NK-92 (cell line): ENCODE data around the gene MTCH1.

Experiments used
- DNase-seq: peaks from one replicate; lab custom pipeline; 2025; ENCODE audit not compliant: unreplicated experiment; lab: John Stamatoyannopoulos, UW

MTCH1 gene

DNA sequence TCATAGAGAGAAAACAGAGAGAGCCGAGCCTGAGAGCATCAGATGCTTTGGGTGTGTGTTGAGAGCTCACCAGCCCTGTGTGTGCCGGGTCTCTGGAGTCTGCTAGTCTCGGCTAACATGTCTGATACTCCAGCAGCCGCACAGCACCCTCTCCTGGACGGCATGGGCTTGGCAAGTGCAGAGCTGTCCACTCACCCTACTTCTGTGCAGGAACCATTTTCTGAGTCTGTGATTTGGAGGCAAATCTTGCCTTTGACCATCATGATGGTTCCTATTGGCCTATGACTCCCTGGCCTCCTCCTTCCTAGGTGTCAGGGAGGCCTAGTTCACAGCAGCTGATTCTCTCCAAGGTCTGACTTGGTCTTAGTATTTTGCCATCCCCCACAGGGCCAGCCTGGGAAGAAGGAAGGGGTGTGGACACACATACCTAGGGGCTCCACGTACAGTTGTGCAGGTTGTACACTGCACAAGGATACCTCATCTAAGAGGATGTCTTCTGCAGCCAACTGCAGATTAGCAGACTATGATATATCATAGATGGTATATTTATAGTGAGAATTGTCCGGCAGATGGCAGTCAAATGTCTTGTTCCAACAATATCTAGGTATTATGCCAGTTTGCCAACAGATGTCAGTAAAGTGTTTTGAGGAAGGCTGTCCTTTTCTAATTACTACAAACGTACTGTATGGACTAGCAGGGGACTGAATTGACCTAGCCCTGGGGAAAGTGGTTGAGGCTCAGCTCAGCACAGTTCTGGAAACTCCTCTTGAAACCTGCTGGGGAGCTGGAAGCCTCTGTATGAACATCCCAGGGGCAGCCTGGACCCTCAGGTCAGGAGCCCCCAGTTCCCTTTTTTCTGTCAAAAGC lies 32.4 kb upstream of the MTCH1 start:
- peak; percentile 27 for DNase-seq

DNA sequence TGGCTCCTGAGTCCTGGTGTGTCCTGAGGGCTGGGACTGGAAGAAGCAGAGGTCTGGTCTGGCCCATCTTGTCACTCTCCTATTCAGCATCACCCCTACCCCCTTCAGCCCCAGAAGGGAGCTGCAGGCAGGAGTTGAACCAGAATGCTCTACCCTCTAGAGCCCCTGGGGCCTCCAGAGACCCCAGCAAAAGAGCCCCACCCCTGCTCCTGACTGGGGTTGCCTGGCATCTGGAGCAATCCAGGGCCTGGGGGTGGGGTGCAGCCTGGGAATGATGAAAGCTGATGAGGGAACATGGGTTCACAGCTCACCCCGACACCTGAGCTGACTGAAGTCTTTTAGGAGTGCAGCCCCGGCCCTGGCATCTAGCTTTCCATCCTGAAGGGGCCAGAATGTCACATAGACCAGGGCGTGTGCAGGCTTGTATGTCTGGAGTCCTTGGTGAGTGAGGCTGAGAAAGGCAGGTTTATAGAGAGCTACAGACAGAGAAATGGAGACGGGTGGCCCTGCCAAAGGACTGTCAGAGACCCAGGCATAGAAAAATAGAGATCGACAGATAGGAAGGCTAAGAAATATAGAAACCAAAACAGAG lies 31.7 kb upstream of the MTCH1 start:
- DNase-seq, result no peak

DNA sequence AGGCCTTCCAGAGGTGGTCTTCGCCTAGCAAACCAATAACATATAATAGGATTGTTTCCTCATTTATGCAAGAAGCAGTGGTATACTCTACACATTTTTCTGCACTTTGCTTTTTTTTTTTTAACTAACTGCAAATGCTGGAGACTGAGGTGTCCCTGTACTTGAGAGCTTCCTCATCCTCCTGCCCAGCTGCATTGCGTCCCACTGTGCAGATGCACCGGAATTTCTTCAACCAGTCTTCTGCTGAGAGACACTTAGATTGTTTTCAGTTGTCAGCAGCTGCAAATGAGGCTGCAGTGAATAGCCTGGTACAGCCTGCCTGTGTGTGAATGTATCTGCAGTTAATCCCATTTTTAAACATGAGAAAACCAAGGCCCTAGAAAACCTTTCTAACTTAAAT lies 31.0 kb upstream of the MTCH1 start:
- no peak for DNase-seq

DNA sequence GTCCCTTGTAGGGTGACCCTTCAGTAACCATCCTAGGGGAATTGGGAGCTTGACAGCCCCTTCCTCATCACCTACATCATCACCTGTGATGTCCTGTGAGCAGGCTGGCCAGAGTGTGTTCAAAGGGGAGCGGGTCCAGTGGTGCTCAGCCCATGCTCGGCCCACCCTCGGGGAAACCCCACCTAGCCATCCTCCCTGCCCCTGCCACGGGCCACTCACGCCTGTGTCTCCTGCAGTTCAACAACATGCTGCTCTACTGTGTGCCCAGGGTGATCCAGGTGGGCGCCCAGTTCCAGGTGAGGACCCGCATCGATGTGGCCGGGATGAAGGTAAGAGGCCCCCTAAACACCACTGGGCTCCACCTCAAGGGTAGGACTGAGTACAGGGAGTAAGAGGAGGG lies 29.5 kb upstream of the MTCH1 start:
- DNase-seq, result no peak

DNA sequence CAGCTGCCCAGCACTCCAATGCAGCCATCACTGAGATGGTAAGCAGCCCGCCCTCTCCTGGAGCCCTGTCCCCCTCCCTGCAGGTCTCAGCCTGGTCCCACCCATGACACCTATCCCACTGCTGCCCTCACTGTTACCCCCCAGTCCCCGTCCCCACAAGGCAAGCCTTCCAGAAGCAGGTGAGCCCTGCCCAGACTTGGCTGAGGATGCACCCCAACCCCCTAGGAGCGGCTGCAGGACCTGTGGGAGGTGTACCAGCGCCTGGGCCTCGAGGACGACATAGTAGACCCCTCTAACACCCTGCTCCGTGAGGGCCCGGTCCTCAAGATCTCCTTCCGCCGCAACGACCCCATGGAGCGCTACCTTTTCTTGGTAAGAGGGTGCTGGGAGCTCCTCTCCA lies 28.7 kb upstream of the MTCH1 start:
- no peak for DNase-seq

DNA sequence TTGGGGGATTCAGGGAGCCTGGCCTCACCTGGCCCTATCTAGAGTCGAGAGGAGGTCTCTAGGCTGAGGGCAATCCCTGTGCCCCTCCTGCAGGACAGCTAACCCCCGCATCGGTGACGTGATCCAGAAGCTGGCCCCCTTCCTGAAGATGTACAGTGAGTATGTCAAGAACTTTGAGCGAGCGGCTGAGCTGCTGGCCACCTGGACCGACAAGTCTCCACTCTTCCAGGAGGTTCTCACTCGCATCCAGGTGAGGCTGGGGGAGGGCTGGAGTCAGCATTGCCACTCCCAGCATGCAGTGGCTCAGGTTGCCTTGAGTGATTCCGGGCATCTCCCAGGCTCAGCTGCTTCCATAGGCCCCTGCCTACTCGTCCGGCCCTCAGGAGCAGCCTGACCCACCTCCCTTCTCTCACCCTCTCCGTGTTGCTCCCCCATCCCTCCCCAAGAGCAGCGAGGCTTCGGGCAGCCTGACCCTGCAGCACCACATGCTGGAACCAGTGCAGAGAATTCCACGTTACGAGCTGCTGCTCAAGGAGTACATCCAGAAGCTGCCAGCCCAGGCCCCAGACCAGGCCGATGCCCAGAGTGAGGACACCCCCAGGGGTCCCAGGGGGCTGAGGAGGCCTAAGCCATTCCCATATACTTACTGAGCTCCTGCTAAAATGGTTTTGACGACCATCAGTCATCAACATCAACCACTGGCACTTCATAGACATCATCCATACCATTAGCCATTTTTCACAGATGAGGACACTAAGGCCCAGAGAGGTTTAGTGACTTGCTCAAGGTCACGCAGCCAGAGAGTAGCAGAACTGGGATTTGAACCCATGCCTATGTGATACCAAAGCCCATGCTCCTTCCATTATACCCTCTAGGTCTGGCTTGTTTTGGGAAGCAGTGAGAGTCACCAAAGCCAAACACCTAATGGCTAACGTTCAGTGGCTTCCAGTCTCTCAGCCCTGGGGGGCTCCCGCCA lies 27.8 kb upstream of the MTCH1 start:
- DNase-seq, result no peak

DNA sequence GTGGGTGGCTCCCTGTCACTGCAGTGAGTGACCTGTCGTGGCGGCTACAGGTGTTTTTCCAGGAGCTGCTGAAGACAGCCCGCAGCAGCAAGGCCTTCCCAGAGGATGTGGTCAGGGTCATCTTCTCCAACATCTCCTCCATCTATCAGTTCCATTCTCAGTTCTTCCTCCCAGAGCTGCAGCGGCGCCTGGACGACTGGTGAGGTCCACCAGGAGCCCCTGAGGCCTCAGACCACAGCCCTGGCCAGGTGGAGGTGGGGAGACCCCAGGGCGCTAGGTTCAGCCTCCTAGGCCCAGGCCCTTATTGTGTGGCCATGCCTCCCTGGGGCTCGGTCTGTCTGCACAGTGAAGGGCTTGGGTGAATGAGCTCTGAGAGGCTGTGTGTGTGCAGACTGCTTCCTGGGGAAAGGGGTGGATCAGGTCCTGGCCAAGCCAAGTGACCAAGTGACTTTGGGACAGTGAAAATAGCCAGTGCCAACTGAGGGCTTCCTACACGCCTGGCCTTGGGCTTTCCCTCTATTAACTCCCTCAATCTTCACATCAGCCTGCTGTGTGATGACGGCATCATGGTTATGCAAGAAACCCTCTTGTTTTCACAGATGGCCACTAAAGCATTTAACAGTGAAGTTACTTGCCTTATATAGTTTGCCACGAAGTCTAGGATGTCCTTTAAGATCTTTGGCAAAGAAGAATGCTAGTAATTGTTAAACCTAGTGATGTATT lies 25.8 kb upstream of the MTCH1 start:
- DNase-seq, result no peak

DNA sequence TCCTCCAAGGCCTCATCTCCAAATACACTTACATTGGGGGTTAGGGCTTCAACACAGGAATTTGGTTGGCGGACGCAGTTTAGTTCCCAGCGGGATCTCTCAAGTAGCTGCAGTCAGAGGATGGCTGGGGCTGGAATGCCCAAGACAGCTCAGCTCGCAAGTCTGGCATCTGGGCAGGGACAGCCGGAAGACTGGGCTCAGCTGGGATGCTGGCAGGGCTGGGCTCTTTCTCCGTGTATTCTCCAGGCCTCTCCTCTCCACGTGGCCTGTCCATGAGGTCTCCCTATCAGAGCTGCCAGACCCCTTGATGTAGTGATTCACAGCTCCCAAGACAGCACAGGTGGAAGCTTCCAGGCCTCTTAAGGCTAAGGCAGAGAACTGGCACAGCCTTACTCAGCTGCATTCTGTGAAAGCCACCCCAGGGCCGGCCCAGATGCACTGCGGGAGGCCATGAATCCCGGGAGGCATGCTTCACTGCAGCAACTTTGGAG lies 24.5 kb upstream of the MTCH1 start:
- DNase-seq, result no peak

DNA sequence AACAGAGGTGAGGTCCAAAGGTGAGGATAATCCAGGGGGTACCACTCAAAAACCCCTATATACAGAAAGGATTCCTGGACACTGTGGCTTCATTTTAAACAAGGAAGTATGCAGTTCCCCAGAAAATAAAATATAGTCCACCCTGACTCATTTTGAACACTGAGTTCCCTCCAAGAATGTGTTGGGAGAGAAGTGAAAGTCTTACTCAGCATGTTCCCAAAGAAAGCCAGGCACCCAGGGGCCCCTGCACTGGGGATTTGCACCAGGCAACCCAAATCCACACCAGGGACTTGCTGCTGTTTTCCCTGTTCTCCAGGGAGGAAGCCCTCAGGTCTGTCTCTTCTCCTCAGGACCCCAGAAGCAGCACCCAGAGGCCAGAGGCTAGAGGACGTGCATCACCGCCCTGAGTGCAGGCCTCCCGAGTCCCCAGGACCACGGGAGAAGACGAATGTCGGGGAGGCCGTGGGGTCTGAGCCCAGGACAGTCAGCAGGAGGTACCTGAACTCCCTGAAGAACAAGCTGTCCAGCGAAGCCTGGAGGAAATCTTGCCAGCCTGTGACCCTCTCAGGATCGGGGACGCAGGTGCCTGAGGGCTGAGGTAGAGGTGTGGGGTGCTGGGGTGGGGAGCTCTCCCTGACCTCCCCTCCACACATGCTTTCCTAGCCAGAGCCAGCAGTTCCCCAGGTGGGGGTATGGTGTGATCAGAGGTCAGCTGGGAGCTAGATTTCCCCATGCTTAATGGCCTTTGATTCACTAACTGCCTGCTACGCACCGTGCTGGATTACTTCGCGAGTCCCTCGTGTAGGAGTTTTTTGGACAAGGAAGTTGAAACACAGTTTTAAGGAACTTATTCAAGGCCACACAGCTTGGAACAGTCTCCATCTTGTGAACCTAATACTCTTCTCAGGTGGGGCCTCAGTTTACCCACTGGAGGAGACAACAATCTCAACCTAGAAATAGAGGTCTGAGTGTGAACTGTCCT lies 22.8 kb upstream of the MTCH1 start:
- DNase-seq, result no peak

DNA sequence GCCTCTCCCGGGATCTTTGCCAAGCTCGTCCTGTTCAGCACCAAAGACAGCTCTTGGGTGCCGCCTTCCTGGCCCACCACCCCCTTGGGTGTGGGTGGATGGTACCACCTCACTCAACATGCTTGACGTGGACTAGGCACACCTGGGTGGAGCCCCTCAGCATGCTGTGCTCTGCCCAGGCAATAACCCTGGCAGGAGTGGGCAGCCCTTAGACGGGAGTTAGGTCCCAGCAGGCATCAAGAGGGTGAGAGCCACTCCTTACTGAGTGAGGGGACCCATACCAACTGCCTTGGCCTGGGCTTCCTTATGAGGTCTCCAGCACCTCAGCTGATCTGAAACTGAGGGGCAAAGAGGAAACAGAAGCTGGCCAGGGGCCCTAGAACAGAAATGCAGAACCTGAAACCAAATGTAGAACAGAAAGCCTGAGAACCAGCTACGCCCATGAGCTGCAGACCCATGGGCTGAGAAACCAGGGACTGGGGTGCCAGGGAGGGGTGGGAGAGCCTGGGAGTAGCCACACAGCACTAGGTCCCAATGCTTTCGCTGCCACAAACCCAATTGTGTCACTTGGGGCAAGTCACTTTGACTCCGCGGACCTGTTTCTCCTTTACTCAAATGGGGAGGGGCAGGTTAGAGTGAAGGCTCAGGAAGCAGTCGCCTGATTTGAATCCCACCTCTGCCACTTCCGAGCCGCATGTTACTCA lies 21.5 kb upstream of the MTCH1 start:
- no peak for DNase-seq

DNA sequence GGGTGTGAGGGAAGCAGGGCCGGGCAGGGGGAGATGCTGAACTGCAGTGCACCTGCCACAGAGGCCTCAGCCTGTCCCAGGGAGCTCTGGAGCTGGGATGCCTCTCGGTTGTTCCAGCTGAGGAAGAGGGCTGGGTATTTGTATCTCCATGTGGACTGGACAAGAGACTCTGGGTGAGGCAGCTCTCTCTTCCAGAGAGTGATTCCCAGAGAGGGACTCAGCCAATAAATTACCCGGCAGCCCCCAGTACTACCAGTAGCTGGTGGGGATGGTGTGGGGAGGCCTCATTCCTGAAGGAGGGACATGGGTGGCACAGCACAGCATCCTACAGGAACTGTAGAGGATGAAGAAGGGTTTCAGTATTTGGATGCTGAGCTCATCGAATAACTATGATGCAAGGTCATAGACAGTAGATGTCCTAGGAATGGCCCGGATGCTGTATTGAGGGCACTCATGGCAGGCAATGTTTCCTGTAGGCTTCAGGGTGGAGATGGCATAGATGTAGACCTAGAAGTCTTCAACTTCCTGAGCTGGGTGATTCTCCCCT lies 20.9 kb upstream of the MTCH1 start:
- no peak for DNase-seq

DNA sequence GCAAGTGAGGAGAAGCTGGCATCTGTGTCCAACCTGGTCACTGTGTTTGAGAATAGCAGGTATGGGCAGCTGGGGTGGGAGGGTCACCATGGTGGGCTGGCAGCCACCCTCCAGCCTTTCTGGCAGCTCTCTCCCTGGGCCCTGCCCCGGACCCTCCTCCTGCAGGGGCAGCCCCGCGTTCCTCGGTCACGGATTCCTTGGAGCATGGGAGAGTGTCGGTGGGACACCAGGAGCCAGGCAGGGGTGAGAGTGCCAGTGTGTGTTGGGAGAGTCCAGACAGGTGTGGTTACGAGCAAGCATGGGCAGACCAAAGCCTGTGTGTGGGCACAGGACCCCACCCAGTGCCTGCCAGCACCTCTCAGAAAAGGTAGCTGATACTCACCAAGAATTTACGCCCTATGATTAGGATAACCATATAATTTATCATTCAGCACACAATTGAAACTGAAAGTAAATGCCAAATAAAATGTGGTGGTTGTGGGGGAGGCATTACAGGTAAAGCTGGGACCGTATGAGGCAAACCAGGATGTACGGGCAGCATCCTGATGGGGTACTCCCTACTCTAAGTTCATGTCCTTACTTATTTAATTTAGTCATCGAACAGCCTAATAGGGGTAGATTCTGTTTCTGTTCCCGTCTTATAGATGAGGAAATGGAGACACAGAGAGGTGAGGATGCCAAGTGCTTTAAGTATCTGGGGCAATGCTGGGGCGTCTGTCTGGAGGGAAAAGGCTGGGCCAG lies 20.0 kb upstream of the MTCH1 start:
- DNase-seq, result no peak

DNA sequence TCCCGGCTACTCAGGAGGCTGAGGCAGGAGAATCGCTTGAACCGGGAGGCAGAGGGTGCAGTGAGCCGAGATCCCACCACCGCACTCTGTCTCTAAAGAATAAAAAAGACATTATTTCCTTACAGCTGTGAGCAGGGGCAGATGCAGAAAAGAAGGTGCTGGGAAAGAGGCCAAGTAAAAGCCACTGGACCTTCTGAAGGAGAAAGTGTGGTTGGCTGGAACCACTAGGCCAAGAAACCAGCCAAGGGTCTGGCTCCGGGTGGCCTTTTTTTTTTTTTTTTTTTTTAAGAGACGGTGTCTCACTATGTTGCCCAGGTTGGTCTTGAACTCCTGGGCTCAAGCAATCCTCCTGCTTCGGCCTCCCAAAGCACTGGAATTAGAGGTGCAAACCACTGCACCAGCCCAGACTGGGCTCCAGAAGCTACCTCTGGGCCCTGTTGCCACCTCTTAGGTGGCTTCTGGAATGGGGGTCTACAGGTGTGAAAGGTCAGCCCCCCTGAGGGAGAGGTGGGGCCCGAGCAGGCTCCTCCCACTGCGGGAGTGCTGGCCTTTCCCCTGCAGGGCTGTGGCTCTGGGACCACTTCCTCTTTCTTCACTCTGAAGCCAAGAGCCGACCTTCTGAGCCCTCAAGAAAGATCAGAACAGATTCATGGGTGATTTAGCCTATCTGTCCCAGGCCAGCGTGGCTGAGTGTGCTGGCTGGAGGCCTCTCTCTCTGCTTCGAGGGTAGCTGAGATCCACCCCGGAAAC lies 19.2 kb upstream of the MTCH1 start, which contains the start of gene FGD2:
Gene FGD2 (plus strand): TSS at position 595 of the 750 bp plus-strand sequence. CDS start 163 bp downstream, outside the sequence.
- DNase-seq, result no peak

DNA sequence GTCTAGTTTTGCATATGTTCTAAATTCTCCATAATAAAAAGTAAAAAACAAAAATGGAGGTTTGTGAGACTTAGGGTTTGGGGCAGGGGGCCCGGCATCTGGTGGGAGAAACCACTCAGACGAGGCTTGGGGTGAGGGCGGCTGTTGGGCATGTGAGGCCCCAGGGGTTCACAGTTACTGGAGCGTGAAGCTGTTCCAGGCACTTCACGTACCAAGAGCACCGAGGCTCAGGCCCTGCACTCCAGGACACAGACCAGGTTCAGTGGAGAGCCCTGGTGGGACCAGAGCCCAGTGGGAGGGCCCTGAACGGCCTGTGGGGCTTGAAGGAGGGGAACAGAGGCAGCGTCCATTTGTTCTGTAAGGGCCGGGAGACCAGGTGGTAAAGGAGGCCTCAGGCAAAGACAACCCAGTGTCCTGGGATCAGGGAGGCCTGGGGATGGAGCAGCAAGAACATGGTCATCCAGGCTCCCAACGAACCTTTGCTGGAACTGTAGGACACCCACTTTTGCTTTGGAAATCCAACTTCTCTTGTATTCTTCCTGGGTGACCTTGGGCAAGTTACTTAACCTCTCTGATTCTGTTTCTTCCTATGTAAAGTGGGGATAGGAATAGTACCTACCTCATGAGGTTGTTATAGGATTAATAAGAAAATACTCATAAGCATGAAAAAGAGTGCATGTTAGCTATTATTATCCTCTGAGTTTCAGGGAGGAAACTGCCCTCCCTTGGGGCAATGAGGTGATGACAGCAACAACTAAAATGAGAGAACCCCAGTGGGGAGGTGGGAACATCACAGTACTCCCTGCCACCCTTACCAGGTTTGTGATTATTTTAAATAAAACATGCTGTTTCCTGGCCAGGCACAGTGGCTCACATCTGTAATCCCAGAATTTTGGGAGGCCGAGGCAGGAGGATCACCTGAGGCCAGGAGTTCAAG lies 18.3 kb upstream of the MTCH1 start:
- DNase-seq, result no peak

DNA sequence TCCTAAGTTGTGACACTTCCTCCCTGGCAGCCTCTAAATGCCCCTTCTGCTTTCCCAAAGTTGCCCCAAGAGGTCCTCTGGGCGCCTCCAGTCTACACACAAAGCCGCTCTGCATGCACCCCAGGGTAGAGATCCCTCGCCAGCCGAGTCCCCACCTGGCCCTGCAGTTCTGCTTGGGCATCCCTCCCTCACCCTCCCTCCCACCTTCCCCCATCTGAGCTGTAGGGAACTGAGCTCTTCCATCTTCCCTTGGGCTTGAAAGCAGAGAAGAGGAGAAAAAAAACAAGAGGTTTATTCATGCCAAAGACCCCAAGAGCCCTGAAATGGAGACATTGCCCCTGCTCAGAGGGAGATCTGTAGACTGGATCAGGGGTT lies 13.7 kb upstream of the MTCH1 start:
- DNase-seq, result no peak
